GM12875 (cell line): ENCODE measurements around the gene CCS.
A peak's percentile ranks its signal among the peaks of the same experiment; 100 is the strongest.

Experiments
- H3K4me3 ChIP-seq: one replicate; pipeline ENCODE4 v1.5.1; 2011; ENCODE audit warnings: low read depth, low read length, control low read depth
- TF ChIP-seq, protein P1 (sequence below): IDR thresholded peaks from 2 replicates; pipeline ENCODE4 v1.5.1; 2011; ENCODE audit warnings: low read depth, mild to moderate bottlenecking, control low read depth, inconsistent platforms, low read length, moderate library complexity, borderline replicate concordance; ENCODE audit not compliant: insufficient read depth

CCS gene

DNA sequence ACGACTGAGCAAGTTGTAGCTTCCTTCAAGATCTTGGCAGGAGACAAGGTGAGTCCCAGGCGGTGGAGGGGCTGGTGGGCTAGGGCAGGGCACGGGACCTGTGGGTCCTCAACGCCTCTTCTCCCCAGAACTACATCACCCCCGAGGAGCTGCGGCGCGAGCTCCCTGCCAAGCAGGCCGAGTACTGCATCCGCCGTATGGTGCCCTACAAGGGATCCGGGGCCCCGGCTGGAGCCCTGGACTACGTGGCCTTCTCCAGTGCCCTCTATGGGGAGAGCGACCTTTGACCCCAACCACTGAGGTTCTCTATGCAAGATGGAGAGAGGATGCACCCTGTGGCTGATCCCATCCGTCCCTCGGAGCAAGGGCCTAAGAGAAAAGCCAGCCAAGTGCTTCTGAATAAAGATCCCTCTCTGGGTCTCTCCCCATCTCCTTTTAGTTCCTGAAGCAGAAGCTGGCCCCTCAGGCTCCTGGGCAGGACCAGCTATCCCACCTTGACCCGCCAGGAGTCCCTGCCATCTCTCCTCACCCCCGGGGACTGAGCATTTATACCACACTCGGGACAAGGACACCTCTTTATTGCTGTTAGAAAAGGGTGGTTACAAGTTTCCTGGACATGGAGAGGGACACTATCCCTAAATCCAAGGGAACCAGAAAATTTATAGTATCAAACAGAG, 29.9 kb upstream of the CCS start:
- TF ChIP-seq, protein P1, sequence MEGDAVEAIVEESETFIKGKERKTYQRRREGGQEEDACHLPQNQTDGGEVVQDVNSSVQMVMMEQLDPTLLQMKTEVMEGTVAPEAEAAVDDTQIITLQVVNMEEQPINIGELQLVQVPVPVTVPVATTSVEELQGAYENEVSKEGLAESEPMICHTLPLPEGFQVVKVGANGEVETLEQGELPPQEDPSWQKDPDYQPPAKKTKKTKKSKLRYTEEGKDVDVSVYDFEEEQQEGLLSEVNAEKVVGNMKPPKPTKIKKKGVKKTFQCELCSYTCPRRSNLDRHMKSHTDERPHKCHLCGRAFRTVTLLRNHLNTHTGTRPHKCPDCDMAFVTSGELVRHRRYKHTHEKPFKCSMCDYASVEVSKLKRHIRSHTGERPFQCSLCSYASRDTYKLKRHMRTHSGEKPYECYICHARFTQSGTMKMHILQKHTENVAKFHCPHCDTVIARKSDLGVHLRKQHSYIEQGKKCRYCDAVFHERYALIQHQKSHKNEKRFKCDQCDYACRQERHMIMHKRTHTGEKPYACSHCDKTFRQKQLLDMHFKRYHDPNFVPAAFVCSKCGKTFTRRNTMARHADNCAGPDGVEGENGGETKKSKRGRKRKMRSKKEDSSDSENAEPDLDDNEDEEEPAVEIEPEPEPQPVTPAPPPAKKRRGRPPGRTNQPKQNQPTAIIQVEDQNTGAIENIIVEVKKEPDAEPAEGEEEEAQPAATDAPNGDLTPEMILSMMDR, result no peak
- no peak overlapping the region for H3K4me3 ChIP-seq

GRCh38 chr11:66563832-66564231, 29.2 kb upstream of the CCS start:
- TF ChIP-seq, protein P1, result no peak
- H3K4me3 ChIP-seq, result no peak overlapping the region

DNA sequence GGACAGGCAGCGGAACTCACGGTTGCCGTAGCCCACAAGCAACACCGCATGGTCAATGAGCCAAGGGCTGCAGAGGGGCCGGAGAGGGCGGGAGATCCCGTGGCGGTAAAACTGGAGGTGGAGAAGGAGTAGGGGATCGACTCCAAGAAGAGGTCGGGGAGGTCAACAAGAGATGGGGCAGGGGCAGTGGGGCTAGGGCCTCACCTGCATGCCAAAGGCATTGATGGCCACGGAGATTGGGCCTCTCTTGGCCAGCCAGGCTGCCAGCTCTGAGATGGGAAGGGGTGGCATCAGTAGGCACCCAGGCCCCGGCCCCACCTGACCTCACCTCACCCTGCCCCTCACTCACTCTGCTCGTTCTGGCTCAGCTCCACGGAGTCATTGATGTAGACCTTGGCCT, 28.4 kb upstream of the CCS start:
- no peak overlapping the region for H3K4me3 ChIP-seq
- TF ChIP-seq, protein P1, result no peak

DNA sequence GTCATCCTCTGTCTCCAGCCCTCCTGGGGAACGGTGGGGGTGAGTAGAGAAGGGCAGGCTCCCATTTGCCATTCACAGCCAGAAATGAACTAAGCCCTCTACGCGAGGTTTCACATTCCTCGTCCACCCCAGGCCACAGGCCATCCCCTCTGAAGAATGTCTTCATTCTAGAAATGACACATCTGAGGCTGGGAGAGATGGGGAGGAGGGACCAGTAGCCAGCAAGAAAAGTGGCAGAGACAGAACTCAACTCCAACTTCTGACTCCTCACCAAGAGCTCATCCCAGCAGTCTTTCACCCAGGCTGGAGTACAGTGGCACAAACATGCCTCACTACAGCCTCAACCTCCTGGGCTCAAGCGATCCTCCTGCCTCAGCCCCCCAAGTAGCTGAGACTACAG, 28.0 kb upstream of the CCS start:
- no peak overlapping the region for H3K4me3 ChIP-seq
- TF ChIP-seq, protein P1, result no peak

DNA sequence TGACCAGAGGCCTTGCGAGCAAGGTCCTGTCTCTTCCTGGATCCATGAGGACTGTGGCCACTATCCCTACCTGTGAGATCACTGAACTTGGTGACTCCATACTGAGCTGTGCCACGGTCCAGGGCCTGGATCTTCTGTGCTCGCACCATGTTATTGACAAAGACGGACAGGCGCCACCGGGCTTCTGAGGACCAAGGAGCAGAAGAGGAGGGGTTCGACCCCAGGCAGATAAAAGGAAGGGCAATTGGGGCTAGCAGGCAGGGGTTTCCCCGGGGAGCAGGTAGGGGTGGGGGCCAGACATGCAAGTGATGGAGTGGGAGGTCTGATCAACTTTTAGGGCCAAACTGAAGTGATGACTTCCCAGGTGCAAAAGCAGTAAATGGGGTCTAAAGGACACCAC, 26.8 kb upstream of the CCS start:
- no peak overlapping the region for H3K4me3 ChIP-seq
- TF ChIP-seq, protein P1, result no peak

DNA sequence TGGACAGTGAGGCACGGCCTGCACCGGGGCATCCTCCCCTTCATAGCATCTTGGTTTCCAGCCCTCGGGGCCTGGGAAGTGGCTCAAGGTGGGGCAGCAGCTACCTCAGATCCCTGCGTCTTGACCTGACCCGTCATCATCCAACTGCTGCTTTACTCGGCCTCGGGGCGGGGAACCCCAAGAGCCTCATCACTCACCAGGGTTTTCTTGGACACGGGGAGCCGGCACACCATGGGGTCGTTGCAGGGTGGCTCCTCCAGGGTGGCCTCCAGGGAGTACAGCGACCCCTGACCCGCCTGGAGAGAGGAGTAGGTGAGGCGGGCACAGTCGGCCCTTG, 25.2 kb upstream of the CCS start:
- TF ChIP-seq, protein P1, result no peak
- H3K4me3 ChIP-seq, result no peak overlapping the region

GRCh38 chr11:66568124-66568916, 24.7 kb upstream of the CCS start, which contains the start of gene CTSF:
TSS of gene CTSF (minus strand) at chr11:66568606. CDS start at chr11:66568486, 120 bp downstream.
- peak within 1 kb of the TSS; percentile 47 for H3K4me3 ChIP-seq
- TF ChIP-seq, protein P1, result no peak
